Choroid plexus epithelial cell (primary cell): ENCODE data around the gene C10orf62.
A peak's percentile ranks its signal among the peaks of the same experiment; 100 is the strongest.

Experiments
- DNase-seq: peaks from one replicate; pipeline ENCODE4 v3.0.0-alpha.2; 2010; ENCODE audit warnings: low read depth
- H3K4me3 ChIP-seq: 2 replicates; pipeline ENCODE4 v1.5.1; 2011; ENCODE audit warnings: low read depth, mild to moderate bottlenecking, control low read depth, low read length, moderate library complexity
- TF ChIP-seq, protein P1 (sequence below): conservative IDR thresholded peaks from 2 replicates; pipeline ENCODE4 v1.5.1; 2011; ENCODE audit warnings: low read depth, mild to moderate bottlenecking, control low read depth, inconsistent platforms, low read length, moderate library complexity

Gene C10orf62

DNA sequence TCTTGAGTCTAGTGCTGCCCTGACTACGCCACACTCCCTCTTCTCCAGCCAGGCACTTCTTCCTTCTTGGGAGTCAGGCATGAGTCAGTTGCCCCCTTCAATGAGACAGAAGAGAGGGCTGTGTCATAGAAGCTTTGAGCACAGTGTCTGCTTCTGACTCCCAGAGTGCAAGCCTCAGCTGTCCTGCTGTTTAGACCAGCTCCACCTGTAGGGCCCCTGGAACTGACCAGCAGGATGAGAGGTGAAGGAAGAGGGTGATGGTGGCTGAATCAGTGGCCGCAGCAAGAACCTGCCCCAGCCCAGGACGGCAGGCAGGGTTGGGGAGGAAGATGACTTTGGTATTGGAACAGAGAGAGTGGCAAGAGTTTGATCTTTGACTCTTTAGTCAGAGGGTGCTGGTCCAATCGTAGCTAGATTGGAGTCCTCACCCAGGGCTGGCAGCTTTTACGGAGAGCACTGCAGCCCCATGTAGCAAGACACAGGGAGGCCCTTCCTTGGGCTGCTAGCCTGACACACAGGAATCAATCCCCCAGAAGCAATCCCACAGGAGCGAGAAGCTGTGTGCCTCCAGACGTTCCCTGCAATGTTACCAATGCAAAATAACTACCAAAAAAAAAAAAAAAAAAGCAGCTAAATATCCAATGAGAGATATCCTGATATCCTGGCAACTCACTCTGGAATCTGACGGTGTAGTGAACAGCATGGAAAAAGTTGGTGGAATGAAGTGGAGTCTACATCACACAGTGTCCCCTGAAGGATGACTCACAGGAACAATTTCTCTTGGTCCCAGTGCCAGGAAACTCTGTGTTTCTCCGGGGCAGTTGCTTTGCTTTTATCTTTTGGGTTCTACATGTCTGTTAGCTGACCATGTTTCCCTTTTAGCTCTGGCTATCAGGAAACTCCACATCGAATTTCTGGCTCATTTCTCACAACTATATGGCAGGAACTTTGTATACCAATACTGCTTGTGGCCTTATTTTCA is 6.9 kb downstream of the C10orf62 start:
- no peak overlapping the region for H3K4me3 ChIP-seq
- TF ChIP-seq, protein P1, sequence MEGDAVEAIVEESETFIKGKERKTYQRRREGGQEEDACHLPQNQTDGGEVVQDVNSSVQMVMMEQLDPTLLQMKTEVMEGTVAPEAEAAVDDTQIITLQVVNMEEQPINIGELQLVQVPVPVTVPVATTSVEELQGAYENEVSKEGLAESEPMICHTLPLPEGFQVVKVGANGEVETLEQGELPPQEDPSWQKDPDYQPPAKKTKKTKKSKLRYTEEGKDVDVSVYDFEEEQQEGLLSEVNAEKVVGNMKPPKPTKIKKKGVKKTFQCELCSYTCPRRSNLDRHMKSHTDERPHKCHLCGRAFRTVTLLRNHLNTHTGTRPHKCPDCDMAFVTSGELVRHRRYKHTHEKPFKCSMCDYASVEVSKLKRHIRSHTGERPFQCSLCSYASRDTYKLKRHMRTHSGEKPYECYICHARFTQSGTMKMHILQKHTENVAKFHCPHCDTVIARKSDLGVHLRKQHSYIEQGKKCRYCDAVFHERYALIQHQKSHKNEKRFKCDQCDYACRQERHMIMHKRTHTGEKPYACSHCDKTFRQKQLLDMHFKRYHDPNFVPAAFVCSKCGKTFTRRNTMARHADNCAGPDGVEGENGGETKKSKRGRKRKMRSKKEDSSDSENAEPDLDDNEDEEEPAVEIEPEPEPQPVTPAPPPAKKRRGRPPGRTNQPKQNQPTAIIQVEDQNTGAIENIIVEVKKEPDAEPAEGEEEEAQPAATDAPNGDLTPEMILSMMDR = no peak
- DNase-seq = peak; percentile 62

DNA sequence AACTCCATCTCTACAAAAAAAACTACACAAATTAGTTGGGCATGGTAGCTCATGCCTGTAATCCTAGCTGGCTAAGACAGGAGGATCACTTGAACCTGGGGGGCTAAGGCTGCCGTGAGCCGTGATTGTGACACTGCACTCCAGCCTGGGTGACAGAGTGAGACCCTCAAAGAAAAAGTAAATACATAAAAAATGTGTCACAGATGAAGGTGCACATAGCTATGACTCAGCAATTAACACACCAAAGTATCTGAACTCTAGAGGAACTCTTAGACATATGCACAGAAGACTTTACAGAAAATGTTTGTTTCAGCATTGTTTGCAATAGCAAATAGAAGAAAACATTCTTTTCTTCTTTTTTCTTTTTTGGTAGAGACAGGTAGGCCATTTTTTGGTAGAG is 8.3 kb downstream of the C10orf62 start:
- no peak overlapping the region for H3K4me3 ChIP-seq
- TF ChIP-seq, protein P1 = no peak
- DNase-seq = no peak

DNA sequence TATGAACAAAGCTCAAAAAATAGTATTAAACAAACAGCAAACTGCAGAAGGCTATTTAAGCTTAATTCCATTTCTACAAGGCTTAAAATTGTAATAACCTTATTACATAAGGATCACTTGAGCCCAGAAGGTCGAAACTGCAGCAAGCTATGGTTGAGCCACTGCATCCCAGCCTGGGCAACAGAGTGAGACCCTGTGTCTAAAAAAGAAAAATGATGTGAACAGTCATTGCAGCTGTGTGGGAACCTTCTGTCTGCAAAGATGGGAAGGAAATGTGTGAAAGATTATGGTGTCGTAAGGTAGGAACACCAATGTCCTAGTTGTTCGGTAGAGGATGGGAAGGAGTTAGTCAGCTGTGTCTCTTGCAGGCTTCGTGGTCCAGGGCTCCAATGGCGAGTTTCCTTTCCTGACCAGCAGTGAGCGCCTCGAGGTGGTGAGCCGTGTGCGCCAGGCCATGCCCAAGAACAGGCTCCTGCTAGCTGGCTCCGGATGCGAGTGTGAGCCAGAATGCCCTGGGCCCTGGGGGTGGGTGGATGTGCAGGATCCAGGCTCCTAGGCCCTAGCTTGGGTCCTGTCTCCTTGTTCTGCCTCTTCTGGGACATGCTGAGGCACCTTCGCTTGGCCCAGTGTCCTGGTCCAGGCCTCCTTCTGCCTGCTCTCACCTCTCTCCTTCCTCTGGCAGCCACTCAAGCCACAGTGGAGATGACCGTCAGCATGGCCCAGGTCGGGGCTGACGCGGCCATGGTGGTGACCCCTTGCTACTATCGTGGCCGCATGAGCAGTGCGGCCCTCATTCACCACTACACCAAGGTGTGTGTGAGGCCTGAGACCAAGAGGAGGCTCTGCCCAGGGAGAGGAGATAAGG is 9.1 kb downstream of the C10orf62 start:
- TF ChIP-seq, protein P1 = no peak
- H3K4me3 ChIP-seq = no peak overlapping the region
- DNase-seq = no peak

DNA sequence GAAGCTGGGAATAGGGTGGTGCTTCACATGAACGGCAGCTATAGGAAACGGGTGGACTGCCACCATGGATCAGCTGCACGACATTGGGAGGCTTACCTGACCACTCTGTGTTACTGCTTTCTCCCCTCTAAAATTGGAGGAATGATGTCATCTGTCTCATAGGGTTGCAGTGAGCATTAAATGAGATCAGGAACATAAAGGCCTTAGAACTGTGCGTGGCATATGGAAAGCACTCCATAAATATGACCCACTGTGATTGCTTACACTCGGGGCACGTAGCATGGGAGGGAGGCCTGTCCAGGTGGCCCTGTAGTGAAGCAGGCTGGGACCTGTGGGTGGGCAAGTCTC is 9.7 kb downstream of the C10orf62 start:
- no peak overlapping the region for H3K4me3 ChIP-seq
- DNase-seq = no peak
- TF ChIP-seq, protein P1 = no peak

DNA sequence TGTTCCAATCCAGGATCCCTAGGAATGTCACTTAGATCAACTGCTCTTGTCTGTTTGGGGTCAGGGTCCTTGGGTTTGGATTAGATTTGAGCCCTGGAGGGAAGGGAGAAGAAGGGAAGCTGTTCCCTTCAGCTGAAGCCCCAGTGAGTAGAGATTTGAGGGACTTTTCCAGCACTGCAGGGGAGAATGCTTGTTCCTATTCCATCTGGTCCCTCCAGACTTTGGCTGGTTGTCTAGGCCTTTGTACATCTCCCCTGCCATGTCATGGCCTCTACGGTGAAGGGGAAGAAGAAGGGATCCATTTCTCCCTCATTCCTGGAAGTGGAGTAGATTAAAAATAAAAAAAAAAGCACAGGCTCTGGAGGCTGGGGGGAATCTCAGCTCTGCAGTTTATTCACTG is 11.1 kb downstream of the C10orf62 start:
- TF ChIP-seq, protein P1 = no peak
- no peak for DNase-seq
- H3K4me3 ChIP-seq = no peak overlapping the region

DNA sequence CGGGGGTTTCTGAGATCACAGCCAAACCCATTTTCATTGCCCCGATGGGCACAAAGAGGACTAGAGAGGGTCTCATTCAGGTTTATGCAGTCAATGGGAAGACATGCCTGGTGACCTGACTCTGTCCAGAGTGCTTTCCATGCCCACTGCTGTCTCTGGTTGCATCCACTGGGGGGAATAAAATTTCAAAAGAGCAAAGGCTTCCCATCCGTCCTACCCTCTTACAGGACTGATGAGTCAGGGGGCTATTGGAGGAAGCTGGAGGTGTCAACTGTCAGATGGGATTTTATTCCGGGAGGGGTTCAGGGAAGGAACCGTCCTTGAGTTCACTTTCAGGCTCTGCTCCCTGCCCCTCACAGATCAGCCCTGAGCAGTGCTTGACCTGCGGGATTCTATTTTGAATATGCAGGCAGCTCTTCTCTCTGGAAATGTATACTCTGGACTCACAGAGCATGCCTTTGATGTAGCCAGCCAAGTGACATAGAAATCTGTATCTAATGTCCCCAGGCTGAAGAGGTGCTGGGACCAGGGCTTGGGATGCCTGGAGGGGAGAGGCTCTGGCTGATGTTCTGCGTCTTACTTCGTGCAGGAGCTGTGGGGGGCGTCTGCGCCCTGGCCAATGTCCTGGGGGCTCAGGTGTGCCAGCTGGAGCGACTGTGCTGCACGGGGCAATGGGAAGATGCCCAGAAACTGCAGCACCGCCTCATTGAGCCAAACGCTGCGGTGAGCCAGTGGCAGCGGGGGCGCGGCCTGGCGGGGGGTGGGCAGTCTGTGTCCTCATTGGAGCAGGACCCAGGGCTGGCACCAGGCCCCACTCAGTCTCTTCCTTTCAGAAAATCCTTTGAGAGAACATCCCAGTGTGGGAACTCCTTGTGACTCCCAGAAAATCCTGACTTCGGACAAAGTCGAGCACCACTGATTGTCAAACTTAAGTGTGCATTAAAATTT is 12.0 kb downstream of the C10orf62 start:
- TF ChIP-seq, protein P1 = no peak
- no peak overlapping the region for H3K4me3 ChIP-seq
- DNase-seq = no peak
